Liver (tissue), 9 donors: ENCODE data around the gene ZNF292. TPM values are rescaled to one million over a fixed set of nuclear protein-coding genes. Genes with fewer than 3 reads are reported as not detected.
"Not testable (repeated sequence)": the region's sequence is repeated elsewhere in the genome, so short reads cannot be mapped to it uniquely, and the experiment has no call there.

Experiments
- DNase-seq: peaks from one replicate; pipeline ENCODE4 v3.0.0-alpha.2; 2017; ENCODE audit warnings: low spot score
- H3K27ac ChIP-seq, 2 donors: one replicate each; pipeline ENCODE4 v1.7.0; 2013; ENCODE audit warnings: inconsistent platforms in 2 of 2, low read length in 2 of 2, control low read depth in 1 of 2, low read depth in 1 of 2, mild to moderate bottlenecking in 1 of 2
- H3K27me3 ChIP-seq, 4 donors: one replicate each; pipeline versions ENCODE4 v1.6.1 to v1.7.0; 2013; ENCODE audit warnings: low read length in 3 of 4, inconsistent platforms in 1 of 4, mild to moderate bottlenecking in 1 of 4, moderate library complexity in 1 of 4; ENCODE audit not compliant: control insufficient read depth in 4 of 4, insufficient read depth in 4 of 4
- H3K36me3 ChIP-seq, 4 donors: one replicate each; pipeline versions ENCODE4 v1.6.1 to v1.7.0; 2013; ENCODE audit warnings: low read length in 3 of 4, mild to moderate bottlenecking in 3 of 4, low read depth in 1 of 4, moderate library complexity in 1 of 4; ENCODE audit not compliant: control insufficient read depth in 4 of 4, insufficient read depth in 3 of 4
- H3K4me1 ChIP-seq, 4 donors: one replicate each; pipeline versions ENCODE4 v1.6.1 to v1.7.0; 2013; ENCODE audit warnings: low read length in 3 of 4, mild to moderate bottlenecking in 3 of 4, moderate library complexity in 1 of 4; ENCODE audit not compliant: control insufficient read depth in 4 of 4, insufficient read depth in 4 of 4
- H3K4me3 ChIP-seq, 3 donors: one replicate each; pipeline versions ENCODE4 v1.6.1 to v1.7.0; 2013; ENCODE audit warnings: low read length in 3 of 3, control low read depth in 1 of 3, low read depth in 1 of 3, mild to moderate bottlenecking in 1 of 3
- H3K9ac ChIP-seq, 2 donors: one replicate each; pipeline ENCODE4 v1.7.0; 2013; ENCODE audit warnings: low read length in 2 of 2, mild to moderate bottlenecking in 2 of 2, moderate library complexity in 2 of 2, control low read depth in 1 of 2, low read depth in 1 of 2
- H3K9me3 ChIP-seq, 4 donors: one replicate each; pipeline versions ENCODE4 v1.6.1 to v1.7.0; 2013; ENCODE audit warnings: low read length in 3 of 4; ENCODE audit not compliant: control insufficient read depth in 4 of 4
- ATF3 ChIP-seq: IDR thresholded peaks from 2 replicates; pipeline ENCODE4 v1.6.1; 2016; ENCODE audit warnings: antibody characterized with exemption
- CTCF ChIP-seq: fragments of 150-350 bp; IDR thresholded peaks from 2 replicates; pipeline ENCODE4 v1.5.1; 2017; ENCODE audit warnings: improper control_type of control experiment, low read depth, low read length; ENCODE audit not compliant: missing input control
- EGR1 ChIP-seq, 2 donors: IDR thresholded peaks; 2 replicates each; pipeline ENCODE4 v1.6.1; 2016 to 2018; ENCODE audit warnings: antibody characterized with exemption in 2 of 2, low read depth in 2 of 2
- FOXA1 ChIP-seq: IDR thresholded peaks from 2 replicates; pipeline ENCODE4 v1.6.1; 2016; ENCODE audit warnings: antibody characterized with exemption
- FOXA2 ChIP-seq: IDR thresholded peaks from 2 replicates; pipeline ENCODE4 v1.6.1; 2016; ENCODE audit warnings: antibody characterized with exemption
- GABPA ChIP-seq, 2 donors: IDR thresholded peaks in 1 of 2; conservative IDR thresholded peaks in 1 of 2; 2 replicates each; pipeline ENCODE4 v1.6.1; 2016; ENCODE audit warnings: antibody characterized with exemption in 2 of 2, mild to moderate bottlenecking in 1 of 2, moderate library complexity in 1 of 2
- HNF4A ChIP-seq, 2 donors: conservative IDR thresholded peaks; 2 replicates each; pipeline ENCODE4 v1.6.1; 2016; ENCODE audit warnings: antibody characterized with exemption in 2 of 2, mild to moderate bottlenecking in 2 of 2
- HNF4G ChIP-seq: IDR thresholded peaks from 2 replicates; pipeline ENCODE4 v1.6.1; 2016; ENCODE audit warnings: antibody characterized with exemption
- MAX ChIP-seq: IDR thresholded peaks from 2 replicates; pipeline ENCODE4 v1.6.1; 2016; ENCODE audit warnings: antibody characterized with exemption
- RAD21 ChIP-seq, 2 donors: IDR thresholded peaks; 2 replicates each; pipeline ENCODE4 v1.6.1; 2016; ENCODE audit warnings: antibody characterized with exemption in 2 of 2, mild to moderate bottlenecking in 2 of 2
- REST ChIP-seq: IDR thresholded peaks from 2 replicates; pipeline ENCODE4 v1.6.1; 2016; ENCODE audit warnings: antibody characterized with exemption, mild to moderate bottlenecking
- RXRA ChIP-seq, 2 donors: IDR thresholded peaks; 2 replicates each; pipeline ENCODE4 v1.6.1; 2017 to 2018; ENCODE audit warnings: antibody characterized with exemption in 2 of 2, mild to moderate bottlenecking in 1 of 2
- SP1 ChIP-seq: IDR thresholded peaks from 2 replicates; pipeline ENCODE4 v1.6.1; 2018; ENCODE audit warnings: antibody characterized with exemption, mild to moderate bottlenecking
- TAF1 ChIP-seq: conservative IDR thresholded peaks from 2 replicates; pipeline ENCODE4 v1.6.1; 2016; ENCODE audit warnings: antibody characterized with exemption, mild to moderate bottlenecking
- YY1 ChIP-seq: IDR thresholded peaks from 2 replicates; pipeline ENCODE4 v1.6.1; 2016; ENCODE audit warnings: antibody characterized with exemption, mild to moderate bottlenecking
- ZBTB33 ChIP-seq: IDR thresholded peaks from 2 replicates; pipeline ENCODE4 v1.6.1; 2016; ENCODE audit warnings: antibody characterized with exemption
- WGBS: extraction: QIAGEN DNeasy Blood & Tissue Kit; methylation state at CpG from one replicate; pipeline ENCODE4 v1.1.7; 2013; 5-methylcytosine and 5-hydroxymethylcytosine counted together
- polyA plus RNA-seq, 2 donors: library from polyadenylated mRNA; stranded (reverse) in 1 of 2; unstranded in 1 of 2; fragments of 200-250 nt in 1 of 2; fragments of >200 nt in 1 of 2; fragmentation: Nextera tagmentation in 1 of 2; extraction: Ambion mirVana in 1 of 2; gene quantifications; one replicate each; pipeline versions ENCODE4 v1.2.1 to v1.2.3, GENCODE V29; 2013 to 2015
- total RNA-seq, 2 donors: library from RNA; depleted of rRNA; stranded (reverse); fragments of >200 nt; gene quantifications; one replicate each; pipeline ENCODE4 v1.2.3, GENCODE V29; 2014
- donor health status: healthy.
- donor health status: healthy.
- donor health status: healthy.
- donor health status: healthy.
- donor health status: healthy.

The ZNF292 gene
- total and polyA plus RNA-seq, 4 donors: 2.7 to 16.4 (median 12.5) TPM

GRCh38 chr6:87237804-87238203 is 82.4 kb downstream of the ZNF292 start:
- TF ChIP-seq GABPA (IDR thresholded peaks at IDR 0.05 in 1 of 2, conservative IDR thresholded peaks at IDR 0.05 in 1 of 2) (no peak), HNF4A (conservative IDR thresholded peaks at IDR 0.05) (no peak), SP1 (no peak), ATF3 (no peak), CTCF (peak; percentile 57), HNF4G (no peak), RXRA (IDR thresholded peaks at IDR 0.05) (no peak), FOXA1 (no peak), RAD21 (IDR thresholded peaks at IDR 0.05) (peak; percentile 69 to 76), REST (no peak), TAF1 (no peak), MAX (no peak), YY1 (no peak), EGR1 (IDR thresholded peaks at IDR 0.05; ENCODE audit: low read depth in 2 of 2) (no peak), FOXA2 (no peak), ZBTB33 (no peak)
- no peak for DNase-seq
- Histone ChIP-seq H3K9me3 (no peaks in the 10 kb centered on the region), H3K9ac (peak overlapping the region in 1 of 2 donors; percentile 18), H3K4me3 (no peak overlapping the region), H3K27me3 (no peaks in the 10 kb centered on the region), H3K4me1 (no peaks in the 10 kb centered on the region), H3K36me3 (peaks cover 0 to 4% (median 0%) of the 10 kb centered on the region in 4 donors), H3K27ac (no peak overlapping the region)

- 97% methylated on average over 33 of the region's 39 CpGs for WGBS
- not testable (repeated sequence) for H3K9ac ChIP-seq, H3K4me1 ChIP-seq, DNase-seq, H3K4me3 ChIP-seq, H3K9me3 ChIP-seq, H3K27me3 ChIP-seq, H3K27ac ChIP-seq
- H3K36me3 ChIP-seq: peaks cover 0 to 11% (median 0%) of the 10 kb centered on the region in 4 donors
These were observed 83.8 kb downstream of the ZNF292 start for GRCh38 chr6:87239098-87239635.
